K562 (cell line): ENCODE results near the gene ZNF473. TPM values are rescaled to one million over a fixed set of nuclear protein-coding genes. Genes with fewer than 3 reads are reported as not detected.

Source experiments
- ATAC-seq: fragments of 200-7000 bp; cut with Tn5 transposase; 3 replicates; pipeline ENCODE4 v1.9.1; 2020; ENCODE audit warnings: moderate library complexity
- BruUV-seq: library from RNA; stranded (reverse); fragments of 400-500 nt; replicated peaks from 2 replicates; lab custom pipeline; 2021; lab: Mats Ljungman, UMichigan
- CTCF ChIA-PET: fragments of 300-600 bp; formaldehyde crosslinking; extraction: SDS; loops from one replicate; lab custom pipeline; 2021; ENCODE audit warnings: low intra/inter-chr PET ratio; lab: Yijun Ruan, JAX
- POLR2A ChIA-PET: fragments of 300-600, 350-650 bp; sonication (Branson Sonifier 250); formaldehyde crosslinking; extraction: SDS; loops from one replicate; lab custom pipeline; 2021; ENCODE audit warnings: antibody characterized with exemption, inconsistent platforms; lab: Yijun Ruan, JAX
- DNase-seq, 4 experiments: peaks; one replicate each; pipeline versions ENCODE4 v3.0.0 to v3.0.0-alpha.2; 2011 to 2018; ENCODE audit warnings: low spot score in 3 of 4, mixed read lengths in 3 of 4; ENCODE audit errors: extremely low read depth in 1 of 4
- FAIRE-seq: peaks from 2 replicates; lab custom pipeline; 2011; peaks lifted over from hg19 to GRCh38; lab: Jason Lieb, UNC
- H2AFZ ChIP-seq: 2 replicates; pipeline ENCODE4 v1.6.0; 2011; ENCODE audit warnings: low read depth, low read length, control low read depth, inconsistent platforms
- H3K27ac ChIP-seq: fragments of 200-600 bp; 3 replicates; pipeline ENCODE4 v1.8.0; 2011; ENCODE audit warnings: low read depth, mild to moderate bottlenecking, control low read depth, inconsistent platforms, low read length, moderate library complexity, mixed read lengths; ENCODE audit errors: extremely low read depth
- H3K27me3 ChIP-seq, 2 experiments: fragments of 300-600 bp in 1 of 2; 2 replicates in 1 of 2; 3 replicates in 1 of 2; pipeline versions ENCODE4 v1.6.0 to v1.8.0; 2011; ENCODE audit warnings: inconsistent platforms in 2 of 2, low read length in 2 of 2, mild to moderate bottlenecking in 1 of 2, mixed read lengths in 1 of 2, moderate library complexity in 1 of 2; ENCODE audit not compliant: control insufficient read depth in 2 of 2, insufficient read depth in 2 of 2
- H3K36me3 ChIP-seq: fragments of 300-600 bp; 3 replicates; pipeline ENCODE4 v1.8.0; 2011; ENCODE audit warnings: mild to moderate bottlenecking, low read length, inconsistent platforms; ENCODE audit not compliant: control insufficient read depth, insufficient read depth
- H3K4me1 ChIP-seq, 2 experiments: fragments of 200-600 bp in 1 of 2; replicated peaks in 1 of 2; 2 replicates in 1 of 2; 3 replicates in 1 of 2; pipeline versions ENCODE4 v1.5.1 to v1.8.0; 2011; ENCODE audit warnings: inconsistent platforms in 2 of 2, low read length in 2 of 2, mild to moderate bottlenecking in 1 of 2, mixed read lengths in 1 of 2, moderate library complexity in 1 of 2; ENCODE audit not compliant: control insufficient read depth in 2 of 2, insufficient read depth in 2 of 2
- H3K4me2 ChIP-seq: 2 replicates; pipeline ENCODE4 v1.6.1; 2011; ENCODE audit warnings: low read length, control low read depth, inconsistent platforms, mixed read lengths; ENCODE audit not compliant: insufficient read depth
- H3K4me3 ChIP-seq: fragments of 200-600 bp; sonication (generic), shearing (Covaris generic); 2 replicates; pipeline ENCODE4 v1.5.1; 2016; ENCODE audit warnings: control low read depth, inconsistent platforms
- H3K79me2 ChIP-seq: fragments of 200-600 bp; 3 replicates; pipeline ENCODE4 v1.8.0; 2011; ENCODE audit warnings: low read length, inconsistent platforms; ENCODE audit not compliant: control insufficient read depth, insufficient read depth
- H3K9ac ChIP-seq, 2 experiments: 2 replicates each; pipeline versions ENCODE4 v1.6.0 to v1.6.1; 2011; ENCODE audit warnings: low read depth in 2 of 2, low read length in 2 of 2, control low read depth in 1 of 2, inconsistent platforms in 1 of 2, mild to moderate bottlenecking in 1 of 2, mixed read lengths in 1 of 2; ENCODE audit not compliant: insufficient read depth in 1 of 2
- H3K9me1 ChIP-seq: one replicate; pipeline ENCODE4 v1.6.0; 2011; ENCODE audit warnings: inconsistent platforms, mild to moderate bottlenecking, low read length, moderate library complexity; ENCODE audit not compliant: control insufficient read depth, insufficient read depth
- H3K9me3 ChIP-seq: replicated peaks from 2 replicates; pipeline ENCODE4 v1.5.1; 2011; ENCODE audit warnings: low read depth, low read length, inconsistent platforms; ENCODE audit not compliant: control insufficient read depth, insufficient read depth
- H4K20me1 ChIP-seq: replicated peaks from 2 replicates; pipeline ENCODE4 v1.6.1; 2011; ENCODE audit warnings: low read length, inconsistent platforms, mixed read lengths; ENCODE audit not compliant: control insufficient read depth, insufficient read depth
- RBM17 ChIP-seq: fragments of 200-400 bp; formaldehyde crosslinking; IDR thresholded peaks from 2 replicates; pipeline ENCODE4 v1.6.1; 2017; ENCODE audit warnings: low read depth, mild to moderate bottlenecking, low read length, borderline replicate concordance
- TRIM25 ChIP-seq: fragments of 450-650 bp; IDR thresholded peaks from 2 replicates; pipeline ENCODE4 v1.7.0; 2016; ENCODE audit warnings: borderline replicate concordance
- ZNF449 ChIP-seq: fragments of 250-450 bp; sonication (Bioruptor Pico); IDR thresholded peaks from 2 replicates; pipeline ENCODE4 v1.8.0; 2022; ENCODE audit warnings: moderate library complexity, mild to moderate bottlenecking, inconsistent platforms
- ZNF764 ChIP-seq: fragments of 250-450 bp; sonication (Bioruptor Pico); IDR thresholded peaks from 2 replicates; pipeline ENCODE4 v1.4.0; 2020; ENCODE audit warnings: low read depth, mild to moderate bottlenecking, moderate library complexity
- WGBS: fragments of 100-300 bp; shearing (Covaris generic); methylation state at CpG from one replicate; pipeline ENCODE4 v1.1.6; 2016; ENCODE audit warnings: low coverage, mixed read lengths; ENCODE audit not compliant: insufficient coverage; ENCODE audit errors: missing lambda C conversion rate; 5-methylcytosine and 5-hydroxymethylcytosine counted together
- in situ Hi-C: fragments of 300-500 bp; cut with MboI; formaldehyde crosslinking; loops from 4 replicates; pipeline ENCODE4 v1.15.0; 2018; ENCODE audit warnings: inconsistent platforms, mixed read lengths
- intact Hi-C: fragments of 100-400 bp; cut with micrococcal nuclease; formaldehyde crosslinking; loops from 2 replicates; pipeline ENCODE4 v1.14.2; 2022
- polyA plus RNA-seq, 8 experiments: library from polyadenylated mRNA; depleted of rRNA in 4 of 8; stranded (reverse) in 5 of 8; unstranded in 3 of 8; fragments of >200 nt; fragmentation: Nextera tagmentation in 2 of 8; fragmentation: Illumina TruSeq in 1 of 8; extraction: Ambion mirVana in 2 of 8; extraction: Trizol in 1 of 8; gene quantifications; 2 replicates each; pipeline versions ENCODE4 v1.2.1 to v1.2.3, GENCODE V29; 2011 to 2014; ENCODE audit warnings: inconsistent platforms in 1 of 8, missing spikeins in 1 of 8
- total RNA-seq, 7 experiments: library from RNA; depleted of rRNA in 6 of 7; stranded (reverse); fragments of >200 nt in 6 of 7; fragmentation: Illumina TruSeq in 2 of 7; extraction: Trizol in 2 of 7; gene quantifications; 2 replicates each; pipeline versions ENCODE4 v1.2.1 to v1.2.3, GENCODE V29; 2011 to 2021; ENCODE audit warnings: low replicate concordance in 1 of 7

Gene ZNF473
- total and polyA plus RNA-seq, 9 of the 15 experiments (the other 6 are each of a cell fraction or from before 2014, with no cell fraction given) = 8.2 to 34.0 (median 28.5) TPM

- BruUV-seq = no TSS peak
- POLR2A ChIA-PET = interaction anchor here (1.2 to 1.8 kb wide), 3 partner anchors 9 to 57 kb away, joined by 3 to 7 read pairs (median 5); partner anchors contain the start of genes ATF5 and NUP62
Observed at GRCh38 chr19:49985871-49986270, 39.9 kb upstream of the ZNF473 start.

More at GRCh38 chr19:49985871-49986270, 39.9 kb upstream of the ZNF473 start:
- Histone ChIP-seq H4K20me1 (peaks cover 26% of the 10 kb centered on the region), H3K4me1 (peaks cover 13 to 20% of the 10 kb centered on the region in 2 experiments; a peak in 4 of 5 replicates), H3K4me2 (no peak overlapping the region), H3K27ac (no peak overlapping the region), H3K9me3 (no peaks in the 10 kb centered on the region), H3K79me2 (no peaks in the 10 kb centered on the region), H3K4me3 (no peak overlapping the region), H3K27me3 (no peaks in the 10 kb centered on the region), H3K9me1 (peaks cover 3% of the 10 kb centered on the region), H3K9ac (no peak overlapping the region), H3K36me3 (peaks cover 20% of the 10 kb centered on the region; the same call in 2 of the 3 replicates), H2AFZ (no peak overlapping the region)
- CTCF ChIA-PET = interaction anchor here (1.4 kb wide), 1 partner anchor 48 kb away, joined by 4 read pairs; no protein-coding TSS in a partner anchor
- DNase-seq (no peak), ATAC-seq (no peak), FAIRE-seq (no peak)
- intact Hi-C loops (no loop called here), in situ Hi-C loops (no loop called here)
- TF ChIP-seq TRIM25 = no peak
- no peak for TF ChIP-seq ZNF449
- no peak for TF ChIP-seq ZNF764 (CRISPR knock-in tag)
- TF ChIP-seq RBM17 = no peak
- WGBS = 55% methylated on average over 3 of the region's 3 CpGs
